Breast epithelium (tissue), 4 donors: ENCODE results near the gene CDS2. TPM values are rescaled to one million over a fixed set of nuclear protein-coding genes. Genes with fewer than 3 reads are reported as not detected.

ENCODE experiments used
- DNase-seq, 2 donors: peaks; one replicate each; pipeline ENCODE4 v3.0.0-alpha.2; 2019; ENCODE audit warnings: low spot score in 2 of 2
- H3K27ac ChIP-seq, 2 donors: fragments of 200-600 bp; sonication (generic) in 1 of 2; one replicate each; pipeline ENCODE4 v1.5.1; 2016 to 2019; ENCODE audit warnings: mild to moderate bottlenecking in 1 of 2
- H3K27me3 ChIP-seq, 2 donors: fragments of 200-600 bp; sonication (generic) in 1 of 2; one replicate each; pipeline versions ENCODE4 v1.5.1 to v1.6.0; 2017 to 2019; ENCODE audit warnings: control low read depth in 1 of 2, mild to moderate bottlenecking in 1 of 2
- H3K36me3 ChIP-seq: fragments of 200-600 bp; one replicate; pipeline ENCODE4 v1.5.1; 2019
- H3K4me1 ChIP-seq, 2 donors: fragments of 200-600 bp; sonication (generic); one replicate each; pipeline ENCODE4 v1.5.1; 2016 to 2019; ENCODE audit warnings: control low read depth in 1 of 2
- H3K4me3 ChIP-seq, 3 donors: fragments of 200-600 bp; sonication (generic); 1 replicate in 2 of 3; 2 replicates in 1 of 3; pipeline ENCODE4 v1.5.1; 2016 to 2019; ENCODE audit warnings: mild to moderate bottlenecking in 3 of 3, moderate library complexity in 2 of 3
- H3K9me3 ChIP-seq, 2 donors: fragments of 200-600 bp; sonication (generic) in 1 of 2; one replicate each; pipeline ENCODE4 v1.5.1; 2016 to 2019; ENCODE audit warnings: control low read depth in 1 of 2
- CTCF ChIP-seq, 3 donors: fragments of 450-650 bp; IDR thresholded peaks; one replicate each; pipeline ENCODE4 v1.5.1; 2016 to 2017; ENCODE audit warnings: antibody characterized with exemption in 3 of 3, mild to moderate bottlenecking in 3 of 3, moderate library complexity in 3 of 3
- POLR2A ChIP-seq: fragments of 450-650 bp; IDR thresholded peaks from one replicate; pipeline ENCODE4 v1.6.1; 2016; ENCODE audit warnings: antibody characterized with exemption, mild to moderate bottlenecking, moderate library complexity
- POLR2AphosphoS5 ChIP-seq, 3 donors: sonication (generic); formaldehyde crosslinking; IDR thresholded peaks; one replicate each; pipeline ENCODE4 v1.6.1; 2017; ENCODE audit warnings: antibody characterized with exemption in 3 of 3
- intact Hi-C: fragments of 100-400 bp; cut with DNase I; formaldehyde crosslinking; loops from one replicate; pipeline ENCODE4 v1.15.1; 2023; ENCODE audit warnings: low total_unique reads
- total RNA-seq, 3 donors: library from RNA; depleted of rRNA; stranded (reverse); fragments of >200 nt; gene quantifications; one replicate each; pipeline ENCODE4 v1.1.0, GENCODE V29; 2016

The CDS2 gene
- total RNA-seq, 3 donors from 2014 or later: 29.2 to 42.9 (median 37.6) TPM

DNA sequence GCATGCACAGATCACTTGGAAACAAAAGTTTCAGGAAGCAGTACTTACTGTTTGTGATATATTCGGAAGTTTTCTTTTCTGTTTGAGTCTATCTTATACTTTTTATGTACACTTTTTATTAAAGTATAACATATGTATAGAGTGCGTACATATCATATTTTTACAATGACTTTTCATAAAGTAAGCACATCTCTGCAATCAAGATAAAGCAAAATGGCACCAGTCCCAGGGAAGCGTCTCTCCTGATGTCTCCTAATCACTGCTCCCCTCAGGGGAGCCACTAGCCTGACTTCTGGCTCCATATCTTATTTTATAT is 26.3 kb downstream of the CDS2 start:
- Histone ChIP-seq H3K27me3 (no peaks in the 10 kb centered on the region), H3K9me3 (no peaks in the 10 kb centered on the region), H3K36me3 (no peaks in the 10 kb centered on the region), H3K4me1 (no peaks in the 10 kb centered on the region), H3K4me3 (no peak overlapping the region), H3K27ac (peak overlapping the region in 1 of 2 donors; percentile 10)
- TF ChIP-seq CTCF (IDR thresholded peaks at IDR 0.05): no peak
- TF ChIP-seq POLR2A: no peak
- TF ChIP-seq POLR2AphosphoS5 (IDR thresholded peaks at IDR 0.05): no peak
- intact Hi-C loops: no loop called here
- DNase-seq: no peak

GRCh38 chr20:5153612-5154542 is 27.1 kb downstream of the CDS2 start:
- intact Hi-C loops: no loop called here
- no peak for DNase-seq
- H3K4me1 ChIP-seq: no peaks in the 10 kb centered on the region
- H3K27ac ChIP-seq: peak overlapping the region in 1 of 2 donors; percentile 10
- H3K9me3 ChIP-seq: no peaks in the 10 kb centered on the region
- TF ChIP-seq CTCF (IDR thresholded peaks at IDR 0.05) (no peak), POLR2AphosphoS5 (IDR thresholded peaks at IDR 0.05) (no peak), POLR2A (no peak)
- no peak overlapping the region for H3K4me3 ChIP-seq
- H3K36me3 ChIP-seq: no peaks in the 10 kb centered on the region
- no peaks in the 10 kb centered on the region for H3K27me3 ChIP-seq

DNA sequence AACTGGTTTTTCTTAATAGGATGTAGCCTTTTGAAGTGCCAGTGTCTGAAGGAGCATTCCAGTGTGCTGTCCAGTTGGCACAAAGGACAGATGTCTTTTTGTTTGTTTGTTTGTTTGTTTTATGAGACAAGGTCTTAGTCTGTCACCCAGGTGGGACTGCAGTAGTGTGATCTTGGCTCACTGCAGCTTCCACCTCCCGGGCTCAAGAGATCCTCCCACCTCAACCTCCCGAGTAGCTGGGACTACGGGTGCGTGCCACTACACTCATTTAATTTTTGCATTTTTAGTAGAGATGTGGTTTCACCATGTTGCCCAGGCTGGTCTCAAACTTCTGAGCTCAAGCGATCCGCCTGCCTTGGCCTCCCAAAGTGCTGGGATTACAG is 27.7 kb downstream of the CDS2 start:
- Histone ChIP-seq H3K9me3 (no peaks in the 10 kb centered on the region), H3K27me3 (no peaks in the 10 kb centered on the region), H3K4me3 (no peak overlapping the region), H3K4me1 (no peaks in the 10 kb centered on the region), H3K27ac (no peak overlapping the region), H3K36me3 (no peaks in the 10 kb centered on the region)
- TF ChIP-seq POLR2AphosphoS5 (IDR thresholded peaks at IDR 0.05) (no peak), POLR2A (no peak), CTCF (IDR thresholded peaks at IDR 0.05) (no peak)
- intact Hi-C loops: no loop called here
- no peak for DNase-seq

DNA sequence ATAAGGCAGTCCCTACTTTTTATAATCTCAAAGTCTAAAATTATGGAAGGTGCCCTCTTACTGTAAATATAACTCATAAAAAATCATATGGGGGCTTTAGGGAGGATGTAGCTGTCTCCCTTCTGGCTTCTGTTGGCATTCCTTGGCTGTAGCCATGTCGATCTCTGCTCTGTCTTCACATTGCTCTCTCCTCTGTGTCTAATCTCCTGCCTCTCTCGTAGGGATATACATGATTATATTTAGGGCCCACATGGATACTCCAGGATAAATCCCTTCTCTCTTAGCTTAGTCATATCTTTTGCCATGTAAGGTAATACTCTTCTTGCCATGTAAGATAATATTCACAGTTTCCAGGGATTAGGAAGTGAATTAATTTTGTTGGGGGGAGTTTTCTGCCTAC is 28.6 kb downstream of the CDS2 start:
- Histone ChIP-seq H3K9me3 (no peaks in the 10 kb centered on the region), H3K36me3 (no peaks in the 10 kb centered on the region), H3K4me3 (no peak overlapping the region), H3K4me1 (no peaks in the 10 kb centered on the region), H3K27ac (no peak overlapping the region), H3K27me3 (no peaks in the 10 kb centered on the region)
- intact Hi-C loops: no loop called here
- TF ChIP-seq CTCF (IDR thresholded peaks at IDR 0.05): no peak
- TF ChIP-seq POLR2A: no peak
- no peak for TF ChIP-seq POLR2AphosphoS5 (IDR thresholded peaks at IDR 0.05)
- no peak for DNase-seq

GRCh38 chr20:5156675-5157448 is 30.1 kb downstream of the CDS2 start:
- no peaks in the 10 kb centered on the region for H3K4me1 ChIP-seq
- H3K27ac ChIP-seq: no peak overlapping the region
- no peak overlapping the region for H3K4me3 ChIP-seq
- no peak for DNase-seq
- intact Hi-C loops: no loop called here
- no peaks in the 10 kb centered on the region for H3K9me3 ChIP-seq
- no peaks in the 10 kb centered on the region for H3K36me3 ChIP-seq
- H3K27me3 ChIP-seq: no peaks in the 10 kb centered on the region
- no peak for TF ChIP-seq POLR2A
